HCT116 (cell line): ENCODE data around the gene NR2F1-AS1. TPM values are rescaled to one million over a fixed set of nuclear protein-coding genes. Genes with fewer than 3 reads are reported as not detected.

Experiments
- ATAC-seq: fragments of 200-7000 bp; cut with Tn5 transposase; 2 replicates; pipeline ENCODE4 v1.9.1; 2020; ENCODE audit warnings: mild to moderate bottlenecking, moderate library complexity
- BruUV-seq: library from RNA; stranded (reverse); fragments of 400-500 nt; replicated peaks from 2 replicates; lab custom pipeline; 2021; lab: Mats Ljungman, UMichigan
- CTCF ChIA-PET: fragments of 300-600 bp; sonication (Branson Sonifier 250); formaldehyde crosslinking; loops from one replicate; lab custom pipeline; 2021; ENCODE audit warnings: antibody characterized with exemption; lab: Charles Lee
- POLR2A ChIA-PET: fragments of 300-600, 350-600 bp; sonication (Branson Sonifier 250); formaldehyde crosslinking; loops from one replicate; lab custom pipeline; 2021; ENCODE audit warnings: antibody characterized with exemption; lab: Charles Lee
- RAD21 ChIA-PET, 2 experiments: fragments of 300-600 bp; sonication (Branson Sonifier 250); formaldehyde crosslinking; loops; one replicate each; lab custom pipeline; 2023; ENCODE audit warnings: low total read pairs in 2 of 2; ENCODE audit not compliant: uncharacterized antibody in 2 of 2, unreplicated experiment in 2 of 2, low non-redundant PET in 1 of 2; lab: Charles Lee
- DNase-seq: peaks from one replicate; pipeline ENCODE4 v3.0.0-alpha.2; 2010; ENCODE audit warnings: low read depth, low spot score
- H2AFZ ChIP-seq: fragments of 200-600 bp; shearing (Covaris generic), sonication (generic); 2 replicates; pipeline ENCODE4 v1.6.1; 2017; ENCODE audit warnings: low read depth, mixed run types, mixed read lengths, antibody characterized with exemption, low read length; ENCODE audit not compliant: poor library complexity, severe bottlenecking
- H3K27ac ChIP-seq: 2 replicates; pipeline ENCODE4 v1.5.1; 2012; ENCODE audit warnings: low read depth, low read length
- H3K27me3 ChIP-seq: fragments of 200-600 bp; sonication (generic); 2 replicates; pipeline ENCODE4 v1.6.1; 2016; ENCODE audit warnings: mixed run types, low read length, mixed read lengths; ENCODE audit not compliant: insufficient read depth
- H3K36me3 ChIP-seq, 2 experiments: fragments of 200-500 bp in 1 of 2; fragments of 200-600 bp in 1 of 2; sonication (Bioruptor generic) in 1 of 2; sonication (generic) in 1 of 2; 2 replicates each; pipeline versions ENCODE4 v1.5.1 to v1.6.1; 2014 to 2016; ENCODE audit warnings: low read length in 2 of 2, inconsistent platforms in 1 of 2, mixed read lengths in 1 of 2, mixed run types in 1 of 2; ENCODE audit not compliant: insufficient read depth in 2 of 2, control insufficient read depth in 1 of 2
- H3K4me1 ChIP-seq, 2 experiments: fragments of 200-600 bp in 1 of 2; sonication (generic) in 1 of 2; 2 replicates each; pipeline versions ENCODE4 v1.5.1 to v1.6.1; 2012 to 2017; ENCODE audit warnings: low read length in 2 of 2, inconsistent platforms in 1 of 2, mild to moderate bottlenecking in 1 of 2, mixed read lengths in 1 of 2, mixed run types in 1 of 2, moderate library complexity in 1 of 2; ENCODE audit not compliant: insufficient read depth in 2 of 2, control insufficient read depth in 1 of 2
- H3K4me2 ChIP-seq: fragments of 200-600 bp; sonication (generic); 2 replicates; pipeline ENCODE4 v1.6.1; 2017; ENCODE audit warnings: mixed run types, low read length, mixed read lengths
- H3K4me3 ChIP-seq, 2 experiments: fragments of 200-600 bp in 1 of 2; sonication (generic) in 1 of 2; replicated peaks in 1 of 2; 2 replicates each; pipeline ENCODE4 v1.5.1; 2011 to 2016; ENCODE audit warnings: low read length in 2 of 2, control low read depth in 1 of 2, low read depth in 1 of 2, mild to moderate bottlenecking in 1 of 2, mixed read lengths in 1 of 2, mixed run types in 1 of 2
- H3K79me2 ChIP-seq: fragments of 200-600 bp; sonication (generic); 2 replicates; pipeline ENCODE4 v1.6.1; 2017; ENCODE audit warnings: mild to moderate bottlenecking, mixed run types, low read length, moderate library complexity, mixed read lengths; ENCODE audit not compliant: insufficient read depth
- H3K9ac ChIP-seq: fragments of 200-600 bp; sonication (generic); 2 replicates; pipeline ENCODE4 v1.6.1; 2016; ENCODE audit warnings: low read length, mixed read lengths
- H3K9me2 ChIP-seq: fragments of 200-600 bp; sonication (generic), shearing (Covaris generic); 2 replicates; pipeline ENCODE4 v1.6.1; 2017; ENCODE audit warnings: mixed run types, mild to moderate bottlenecking, moderate library complexity; ENCODE audit not compliant: insufficient read depth
- H3K9me3 ChIP-seq, 2 experiments: fragments of 200-500 bp in 1 of 2; fragments of 200-600 bp in 1 of 2; sonication (Bioruptor generic) in 1 of 2; sonication (generic) in 1 of 2; 2 replicates each; pipeline ENCODE4 v1.6.1; 2014 to 2017; ENCODE audit warnings: low read length in 2 of 2, mixed read lengths in 2 of 2, inconsistent platforms in 1 of 2, low read depth in 1 of 2, mild to moderate bottlenecking in 1 of 2, mixed run types in 1 of 2, moderate library complexity in 1 of 2; ENCODE audit not compliant: control insufficient read depth in 1 of 2, insufficient read depth in 1 of 2
- H4K20me1 ChIP-seq: fragments of 200-600 bp; sonication (generic), shearing (Covaris generic); 2 replicates; pipeline ENCODE4 v1.6.1; 2017; ENCODE audit warnings: mixed run types, mild to moderate bottlenecking, moderate library complexity; ENCODE audit not compliant: insufficient read depth
- CBX3 ChIP-seq: IDR thresholded peaks from 2 replicates; pipeline ENCODE4 v1.6.1; 2012; ENCODE audit warnings: low read depth
- CEBPB ChIP-seq: IDR thresholded peaks from 2 replicates; pipeline ENCODE4 v1.6.1; 2012; ENCODE audit warnings: low read depth
- FOSL1 ChIP-seq: IDR thresholded peaks from 2 replicates; pipeline ENCODE4 v1.6.1; 2012; ENCODE audit warnings: low read depth
- POLR2AphosphoS5 ChIP-seq: IDR thresholded peaks from 2 replicates; pipeline ENCODE4 v1.6.1; 2011; ENCODE audit warnings: mild to moderate bottlenecking, low read depth, low read length, moderate library complexity
- RAD21 ChIP-seq: IDR thresholded peaks from 2 replicates; pipeline ENCODE4 v1.6.1; 2012; ENCODE audit warnings: low read depth, mild to moderate bottlenecking
- SIN3A ChIP-seq: IDR thresholded peaks from 2 replicates; pipeline ENCODE4 v1.6.1; 2012; ENCODE audit warnings: low read depth
- SP1 ChIP-seq: IDR thresholded peaks from 2 replicates; pipeline ENCODE4 v1.6.1; 2012; ENCODE audit warnings: low read depth
- SRF ChIP-seq: IDR thresholded peaks from 2 replicates; pipeline ENCODE4 v1.6.1; 2012; ENCODE audit warnings: low read depth
- TCF7L2 ChIP-seq: IDR thresholded peaks from 2 replicates; pipeline ENCODE4 v1.7.0; 2011; ENCODE audit warnings: borderline replicate concordance, inconsistent platforms; ENCODE audit not compliant: insufficient read depth, insufficient read length; ENCODE audit errors: extremely low read depth
- YY1 ChIP-seq: IDR thresholded peaks from 2 replicates; pipeline ENCODE4 v1.6.1; 2011; ENCODE audit warnings: low read length, low read depth, moderate library complexity, mild to moderate bottlenecking; ENCODE audit not compliant: insufficient replicate concordance; ENCODE audit errors: extremely low read depth
- ZFX ChIP-seq: fragments of 450-650 bp; IDR thresholded peaks from 2 replicates; pipeline ENCODE4 v1.6.1; 2017
- ZNF274 ChIP-seq: fragments of 200-500 bp; sonication (Bioruptor generic); IDR thresholded peaks from 2 replicates; pipeline ENCODE4 v1.6.1; 2014; ENCODE audit warnings: mild to moderate bottlenecking, low read depth, low read length, inconsistent platforms
- intact Hi-C: fragments of 100-400 bp; cut with micrococcal nuclease; formaldehyde crosslinking; loops from 2 replicates; pipeline ENCODE4 v1.10.0; 2022
- total RNA-seq: library from RNA; stranded (reverse); gene quantifications from one replicate; pipeline ENCODE4 v1.2.1, GENCODE V29; 2021; ENCODE audit not compliant: unreplicated experiment
- TF ChIP-seq, protein P1 (sequence below): IDR thresholded peaks from 2 replicates; pipeline ENCODE4 v1.6.1; 2012

Gene NR2F1-AS1
- total RNA-seq, 1 experiment from 2014 or later, result 20.1 TPM

- no peak for TF ChIP-seq ZNF274
Measured at GRCh38 chr5:93381057-93381456, 200.0 kb downstream of the NR2F1-AS1 start (continued).

- no peak overlapping the region for H2AFZ ChIP-seq
- intact Hi-C loops, result no loop called here
- no peaks in the 10 kb centered on the region for H3K9me3 ChIP-seq
- no peak overlapping the region for H3K27ac ChIP-seq
- ChIA-PET CTCF (no interaction called here), RAD21 (no interaction called here), POLR2A (no interaction called here)
- no peaks in the 10 kb centered on the region for H3K36me3 ChIP-seq
- no peak for ATAC-seq
- TF ChIP-seq CBX3 (no peak), POLR2AphosphoS5 (no peak), ZFX (no peak), TCF7L2 (no peak), ZNF274 (no peak), YY1 (no peak), SIN3A (no peak), FOSL1 (no peak), RAD21 (no peak), SRF (no peak), SP1 (no peak), CEBPB (no peak)
- TF ChIP-seq, protein P1, sequence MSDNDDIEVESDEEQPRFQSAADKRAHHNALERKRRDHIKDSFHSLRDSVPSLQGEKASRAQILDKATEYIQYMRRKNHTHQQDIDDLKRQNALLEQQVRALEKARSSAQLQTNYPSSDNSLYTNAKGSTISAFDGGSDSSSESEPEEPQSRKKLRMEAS, result no peak
- no peaks in the 10 kb centered on the region for H4K20me1 ChIP-seq
- H3K4me3 ChIP-seq, result no peak overlapping the region
- no peak for DNase-seq
- no peak overlapping the region for H3K4me2 ChIP-seq
- H3K9me2 ChIP-seq, result no peaks in the 10 kb centered on the region
- H3K4me1 ChIP-seq, result no peaks in the 10 kb centered on the region
- H3K9ac ChIP-seq, result no peak overlapping the region
- no peaks in the 10 kb centered on the region for H3K79me2 ChIP-seq
- H3K27me3 ChIP-seq, result no peaks in the 10 kb centered on the region
- BruUV-seq, result no TSS peak
Measured at GRCh38 chr5:93378073-93378472, 202.9 kb downstream of the NR2F1-AS1 start.
